B cell (primary cell): Measurements from ENCODE around the gene HSPA12A. TPM values are rescaled to one million over a fixed set of nuclear protein-coding genes. Genes with fewer than 3 reads are reported as not detected.

Experiments
- ATAC-seq: fragments of 200-7000 bp; cut with Tn5 transposase; one replicate; pipeline ENCODE4 v1.10.0; 2021; ENCODE audit warnings: low read depth, mild to moderate bottlenecking, moderate number of reproducible peaks, moderate library complexity
- CTCF ChIA-PET: fragments of 350-600 bp; sonication (Branson Sonifier 250); formaldehyde crosslinking; loops from one replicate; lab custom pipeline; 2021; ENCODE audit warnings: antibody characterized with exemption, inconsistent platforms; lab: Charles Lee
- POLR2A ChIA-PET: fragments of 350-600 bp; sonication (Branson Sonifier 250); formaldehyde crosslinking; loops from one replicate; lab custom pipeline; 2021; ENCODE audit warnings: antibody characterized with exemption; lab: Charles Lee
- DNase-seq: peaks from one replicate; pipeline ENCODE4 v3.0.0; 2013
- H2AFZ ChIP-seq: 2 replicates; pipeline ENCODE4 v1.6.1; 2012; ENCODE audit warnings: mild to moderate bottlenecking, low read depth, low read length; ENCODE audit not compliant: insufficient read depth, poor library complexity, severe bottlenecking
- H3K27ac ChIP-seq, 2 donors: 1 replicate in 1 of 2; 2 replicates in 1 of 2; pipeline ENCODE4 v1.5.1; 2012 to 2013; ENCODE audit warnings: low read length in 2 of 2, mild to moderate bottlenecking in 2 of 2, moderate library complexity in 1 of 2
- H3K27me3 ChIP-seq, 4 experiments: fragments of 200-600 bp in 1 of 4; sonication (generic) in 1 of 4; replicated peaks in 1 of 4; 1 replicate in 2 of 4; 2 replicates in 2 of 4; pipeline versions ENCODE4 v1.6.1 to v1.7.0; 2013 to 2016; ENCODE audit warnings: low read length in 3 of 4, mild to moderate bottlenecking in 2 of 4, mixed read lengths in 1 of 4, moderate library complexity in 1 of 4; ENCODE audit not compliant: insufficient read depth in 4 of 4, control insufficient read depth in 3 of 4; ENCODE audit errors: control extremely low read depth in 1 of 4
- H3K36me3 ChIP-seq, 2 experiments: replicated peaks in 1 of 2; 1 replicate in 1 of 2; 2 replicates in 1 of 2; pipeline versions ENCODE4 v1.6.1 to v1.7.1; 2013; ENCODE audit warnings: low read length in 1 of 2; ENCODE audit not compliant: insufficient read depth in 2 of 2, control insufficient read depth in 1 of 2; ENCODE audit errors: control extremely low read depth in 1 of 2, extremely low read depth in 1 of 2
- H3K4me1 ChIP-seq, 2 donors: fragments of 200-600 bp in 1 of 2; sonication (generic) in 1 of 2; 1 replicate in 1 of 2; 2 replicates in 1 of 2; pipeline versions ENCODE4 v1.5.1 to v1.6.1; 2013 to 2017; ENCODE audit warnings: low read length in 2 of 2; ENCODE audit not compliant: control insufficient read depth in 2 of 2, insufficient read depth in 2 of 2
- H3K4me2 ChIP-seq: replicated peaks from 2 replicates; pipeline ENCODE3; 2012; ENCODE audit warnings: mild to moderate bottlenecking, low read depth, low read length; ENCODE audit not compliant: poor library complexity, severe bottlenecking
- H3K4me3 ChIP-seq, 5 experiments: fragments of 200-600 bp in 1 of 5; sonication (generic) in 1 of 5; 1 replicate in 3 of 5; 2 replicates in 2 of 5; pipeline versions ENCODE4 v1.5.1 to v1.7.0; 2011 to 2016; ENCODE audit warnings: low read length in 4 of 5, mild to moderate bottlenecking in 4 of 5, low read depth in 2 of 5, control low read depth in 1 of 5, moderate library complexity in 1 of 5; ENCODE audit not compliant: insufficient read depth in 1 of 5; ENCODE audit errors: control extremely low read depth in 1 of 5, extremely low read depth in 1 of 5
- H3K79me2 ChIP-seq: fragments of 200-600 bp; sonication (generic); one replicate; pipeline ENCODE4 v1.6.0; 2016; ENCODE audit warnings: low read length; ENCODE audit not compliant: control insufficient read depth, insufficient read depth
- H3K9ac ChIP-seq: fragments of 200-600 bp; sonication (generic); 2 replicates; pipeline ENCODE4 v1.6.1; 2017; ENCODE audit warnings: mild to moderate bottlenecking, low read length, moderate library complexity
- H3K9me3 ChIP-seq, 3 donors: one replicate each; pipeline versions ENCODE4 v1.6.1 to v1.7.1; 2013; ENCODE audit warnings: low read length in 2 of 3; ENCODE audit not compliant: control insufficient read depth in 2 of 3, insufficient read depth in 1 of 3; ENCODE audit errors: control extremely low read depth in 1 of 3
- H4K20me1 ChIP-seq: 2 replicates; pipeline ENCODE4 v1.6.0; 2012; ENCODE audit warnings: mild to moderate bottlenecking, low read length; ENCODE audit not compliant: insufficient read depth, control insufficient read depth, poor library complexity, severe bottlenecking
- H3K27ac Mint-ChIP-seq: one replicate; pipeline ENCODE4 v1.8.0; 2021; ENCODE audit warnings: mixed read lengths
- H3K27me3 Mint-ChIP-seq: one replicate; pipeline ENCODE4 v1.8.0; 2021; ENCODE audit warnings: mixed read lengths
- H3K4me1 Mint-ChIP-seq: one replicate; pipeline ENCODE4 v1.8.0; 2021; ENCODE audit warnings: mixed read lengths
- H3K4me3 Mint-ChIP-seq: one replicate; pipeline ENCODE4 v1.8.0; 2021; ENCODE audit warnings: mixed read lengths
- H3K9me3 Mint-ChIP-seq: one replicate; pipeline ENCODE4 v1.8.0; 2022; ENCODE audit warnings: mixed read lengths; ENCODE audit not compliant: insufficient read depth
- EZH2 ChIP-seq: IDR thresholded peaks from 2 replicates; pipeline ENCODE4 v1.6.1; 2012; ENCODE audit warnings: borderline replicate concordance, low read depth, mild to moderate bottlenecking, moderate library complexity, low read length; ENCODE audit not compliant: insufficient read depth, poor library complexity, severe bottlenecking
- WGBS: methylation state at CpG from one replicate; pipeline ENCODE4 v1.1.5; 2013; ENCODE audit warnings: missing lambda C conversion rate; ENCODE audit not compliant: insufficient coverage; 5-methylcytosine and 5-hydroxymethylcytosine counted together
- intact Hi-C: fragments of 100-400 bp; cut with micrococcal nuclease; formaldehyde crosslinking; loops from one replicate; pipeline ENCODE4 v1.10.0; 2022
- polyA plus RNA-seq: library from polyadenylated mRNA; depleted of rRNA; stranded (reverse); fragments of >200 nt; gene quantifications from 2 replicates; pipeline ENCODE4 v1.2.3, GENCODE V29; 2012
- total RNA-seq, 2 donors: library from RNA; stranded (reverse); fragments of 120-200 nt in 1 of 2; gene quantifications; 1 replicate in 1 of 2; 2 replicates in 1 of 2; pipeline versions ENCODE4 v1.2.3 to v1.2.4, GENCODE V29; 2013 to 2022
- TF ChIP-seq, protein P1 (sequence below): fragments of 200-600 bp; IDR thresholded peaks from one replicate; pipeline ENCODE4 v1.8.0; 2022; ENCODE audit warnings: antibody characterized with exemption, mild to moderate bottlenecking

HSPA12A gene
- total and polyA plus RNA-seq, 2 donors (not counting 1 experiment from before 2014, with no cell fraction given): 2.1 to 17.7 TPM

DNA sequence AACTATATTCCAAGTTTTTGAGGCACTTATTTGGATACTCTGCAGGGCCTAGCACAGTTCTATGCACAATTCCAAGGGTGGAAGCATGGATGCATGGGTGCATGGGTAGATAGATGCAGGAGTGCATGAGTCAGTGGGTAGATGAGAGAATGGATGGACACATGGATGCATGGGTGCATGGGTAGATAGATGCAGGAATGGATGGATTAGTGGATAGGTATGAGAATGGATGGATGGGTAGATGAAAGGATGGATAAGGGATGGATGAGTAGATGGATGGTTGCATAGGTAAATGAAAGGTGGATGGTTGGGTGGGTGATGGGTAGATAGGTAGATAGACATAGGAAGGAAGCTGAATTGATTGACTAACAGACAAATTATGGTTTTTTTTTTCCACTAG lies 106.0 kb downstream of the HSPA12A start:
- Histone ChIP-seq H3K9ac (no peak overlapping the region), H3K4me1 (no peaks in the 10 kb centered on the region), H3K27me3 (no peaks in the 10 kb centered on the region), H3K79me2 (no peaks in the 10 kb centered on the region), H4K20me1 (no peaks in the 10 kb centered on the region), H3K4me2 (no peak overlapping the region), H2AFZ (no peak overlapping the region), H3K9me3 (peaks cover 0 to 6% (median 0%) of the 10 kb centered on the region in 3 donors), H3K36me3 (no peaks in the 10 kb centered on the region), H3K27ac (no peak overlapping the region), H3K4me3 (no peak overlapping the region)
- ChIA-PET CTCF (no interaction called here), POLR2A (no interaction called here)
- no peak overlapping the region for H3K27ac Mint-ChIP-seq
- no peak overlapping the region for H3K4me3 Mint-ChIP-seq
- ATAC-seq (no peak), DNase-seq (no peak)
- H3K27me3 Mint-ChIP-seq: no peaks in the 10 kb centered on the region
- TF ChIP-seq, protein P1, sequence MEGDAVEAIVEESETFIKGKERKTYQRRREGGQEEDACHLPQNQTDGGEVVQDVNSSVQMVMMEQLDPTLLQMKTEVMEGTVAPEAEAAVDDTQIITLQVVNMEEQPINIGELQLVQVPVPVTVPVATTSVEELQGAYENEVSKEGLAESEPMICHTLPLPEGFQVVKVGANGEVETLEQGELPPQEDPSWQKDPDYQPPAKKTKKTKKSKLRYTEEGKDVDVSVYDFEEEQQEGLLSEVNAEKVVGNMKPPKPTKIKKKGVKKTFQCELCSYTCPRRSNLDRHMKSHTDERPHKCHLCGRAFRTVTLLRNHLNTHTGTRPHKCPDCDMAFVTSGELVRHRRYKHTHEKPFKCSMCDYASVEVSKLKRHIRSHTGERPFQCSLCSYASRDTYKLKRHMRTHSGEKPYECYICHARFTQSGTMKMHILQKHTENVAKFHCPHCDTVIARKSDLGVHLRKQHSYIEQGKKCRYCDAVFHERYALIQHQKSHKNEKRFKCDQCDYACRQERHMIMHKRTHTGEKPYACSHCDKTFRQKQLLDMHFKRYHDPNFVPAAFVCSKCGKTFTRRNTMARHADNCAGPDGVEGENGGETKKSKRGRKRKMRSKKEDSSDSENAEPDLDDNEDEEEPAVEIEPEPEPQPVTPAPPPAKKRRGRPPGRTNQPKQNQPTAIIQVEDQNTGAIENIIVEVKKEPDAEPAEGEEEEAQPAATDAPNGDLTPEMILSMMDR: no peak
- TF ChIP-seq EZH2: no peak
- peaks cover 2% of the 10 kb centered on the region for H3K9me3 Mint-ChIP-seq
- no peaks in the 10 kb centered on the region for H3K4me1 Mint-ChIP-seq
- intact Hi-C loops: no loop called here

DNA sequence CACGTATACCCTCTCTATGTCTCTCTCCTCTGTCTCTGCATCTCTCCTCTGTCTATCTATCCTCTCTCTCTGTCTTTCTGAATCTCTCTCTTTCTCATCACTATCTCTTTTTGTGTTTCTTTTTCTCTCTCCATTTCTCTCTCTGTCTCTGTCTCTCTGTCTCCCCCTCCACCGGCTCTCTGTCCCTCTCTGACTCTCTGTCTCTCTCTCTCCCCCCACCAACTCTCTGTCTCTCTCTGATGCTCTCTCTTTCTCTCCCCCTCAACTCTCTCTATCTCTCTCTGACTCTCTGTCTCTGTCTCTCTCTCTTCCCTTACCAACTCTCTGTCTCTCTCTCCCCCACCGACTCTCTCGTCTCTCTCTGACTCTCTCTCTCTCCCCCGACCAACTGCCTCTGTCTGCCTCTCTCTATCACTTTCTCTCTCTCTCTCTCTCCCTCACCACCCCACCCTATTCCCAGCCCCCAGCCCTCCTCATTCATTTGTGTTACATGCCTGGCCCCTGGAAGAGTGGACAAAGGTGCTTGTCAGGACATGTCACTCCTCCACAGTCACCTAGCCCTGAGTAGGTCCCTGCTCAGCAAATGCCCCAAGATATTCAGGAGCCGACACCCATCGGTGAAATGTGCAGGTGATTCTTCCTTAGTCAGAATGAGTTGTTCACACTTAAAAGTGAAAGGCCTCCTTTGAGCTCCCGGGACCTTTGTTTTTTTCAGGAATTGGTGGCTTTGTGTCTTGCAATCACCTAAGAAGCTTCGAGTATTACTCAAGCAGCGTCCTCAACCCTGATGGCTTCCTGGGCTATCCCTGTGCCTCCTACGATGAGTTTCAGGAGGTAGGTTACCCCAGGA lies 108.0 kb downstream of the HSPA12A start:
- no peaks in the 10 kb centered on the region for H3K36me3 ChIP-seq
- no peaks in the 10 kb centered on the region for H3K9me3 Mint-ChIP-seq
- H3K27ac ChIP-seq: no peak overlapping the region
- no peak overlapping the region for H3K9ac ChIP-seq
- peaks cover under 1% of the 10 kb centered on the region for H3K27me3 Mint-ChIP-seq
- ChIA-PET POLR2A (no interaction called here), CTCF (no interaction called here)
- WGBS: 91% methylated on average over 9 of the region's 11 CpGs
- no peak overlapping the region for H2AFZ ChIP-seq
- no peaks in the 10 kb centered on the region for H3K27me3 ChIP-seq
- H4K20me1 ChIP-seq: no peaks in the 10 kb centered on the region
- TF ChIP-seq, protein P1: no peak
- TF ChIP-seq EZH2: no peak
- peaks cover 0 to 6% (median 0%) of the 10 kb centered on the region in 3 donors for H3K9me3 ChIP-seq
- H3K79me2 ChIP-seq: no peaks in the 10 kb centered on the region
- no peak overlapping the region for H3K27ac Mint-ChIP-seq
- intact Hi-C loops: no loop called here
- ATAC-seq (no peak), DNase-seq (no peak)
- no peaks in the 10 kb centered on the region for H3K4me1 ChIP-seq
- no peak overlapping the region for H3K4me2 ChIP-seq
- H3K4me3 Mint-ChIP-seq: no peak overlapping the region
- H3K4me3 ChIP-seq: no peak overlapping the region
- no peaks in the 10 kb centered on the region for H3K4me1 Mint-ChIP-seq
